Upper lobe of left lung (tissue), 6 donors: Measurements from ENCODE around the gene TRIL. TPM values are rescaled to one million over a fixed set of nuclear protein-coding genes. Genes with fewer than 3 reads are reported as not detected.

ENCODE experiments used
- ATAC-seq, 2 donors: fragments of 200-7000 bp; cut with Tn5 transposase; one replicate each; pipeline ENCODE4 v1.9.1; 2022; ENCODE audit warnings: mild to moderate bottlenecking in 2 of 2, moderate library complexity in 2 of 2; ENCODE audit not compliant: low FRiP score in 2 of 2
- DNase-seq, 2 donors: peaks; one replicate each; pipeline ENCODE4 v3.0.0-alpha.2; 2019 to 2020
- H3K27ac ChIP-seq, 4 donors: fragments of 200-600 bp; sonication (generic); one replicate each; pipeline ENCODE4 v1.5.1; 2016 to 2019
- H3K27me3 ChIP-seq, 4 donors: fragments of 200-600 bp; sonication (generic); one replicate each; pipeline ENCODE4 v1.5.1; 2017 to 2019
- H3K36me3 ChIP-seq, 4 donors: fragments of 200-600 bp; sonication (generic); one replicate each; pipeline ENCODE4 v1.5.1; 2016 to 2019
- H3K4me1 ChIP-seq, 4 donors: fragments of 200-600 bp; sonication (generic); one replicate each; pipeline ENCODE4 v1.5.1; 2018 to 2019
- H3K4me3 ChIP-seq, 4 donors: fragments of 200-600 bp; sonication (generic); one replicate each; pipeline ENCODE4 v1.5.1; 2017 to 2019; ENCODE audit warnings: mild to moderate bottlenecking in 2 of 4, moderate library complexity in 1 of 4
- H3K9me3 ChIP-seq, 4 donors: fragments of 200-600 bp; sonication (generic); one replicate each; pipeline ENCODE4 v1.5.1; 2018 to 2019
- CTCF ChIP-seq, 6 experiments: fragments of 450-650 bp in 4 of 6; fragments of 200-600 bp in 2 of 6; sonication (generic) in 2 of 6; IDR thresholded peaks; one replicate each; pipeline ENCODE4 v1.5.1; 2016 to 2019; ENCODE audit warnings: antibody characterized with exemption in 6 of 6
- EP300 ChIP-seq, 4 donors: sonication (generic); formaldehyde crosslinking; IDR thresholded peaks; one replicate each; pipeline ENCODE4 v1.5.1; 2017; ENCODE audit warnings: antibody characterized with exemption in 4 of 4, control low read depth in 2 of 4
- POLR2A ChIP-seq, 4 donors: fragments of 450-650 bp; IDR thresholded peaks; one replicate each; pipeline ENCODE4 v1.5.1; 2016 to 2017; ENCODE audit warnings: antibody characterized with exemption in 4 of 4, mild to moderate bottlenecking in 2 of 4
- POLR2AphosphoS5 ChIP-seq, 2 donors: sonication (generic); formaldehyde crosslinking; IDR thresholded peaks; one replicate each; pipeline ENCODE4 v1.5.1; 2017; ENCODE audit warnings: antibody characterized with exemption in 2 of 2
- WGBS, 2 donors: methylation state at CpG; one replicate each; pipeline ENCODE4 v1.1.5; 2017 to 2018; 5-methylcytosine and 5-hydroxymethylcytosine counted together
- total RNA-seq, 6 donors: library from RNA; depleted of rRNA in 4 of 6; stranded (reverse); fragments of >200 nt in 4 of 6; gene quantifications; one replicate each; pipeline versions ENCODE4 v1.1.0 to v1.2.1, GENCODE V29; 2016 to 2021
- donor health status: DM: no; HTN: no; CAD: no; lungs with moderate emphysema.
- donor health status: DM: no; HTN: yes; CAD: no; lungs with severe emphysema.

The TRIL gene
- total RNA-seq, 6 donors from 2014 or later, result 2.8 to 11.0 (median 5.6) TPM

- no peaks in the 10 kb centered on the region for H3K27me3 ChIP-seq
- WGBS, 2 donors, result 74 to 82% methylated on average over 6 of the region's 6 CpGs
- ATAC-seq (no peak), DNase-seq (no peak)
- H3K4me3 ChIP-seq, result no peak overlapping the region
- H3K9me3 ChIP-seq, result no peaks in the 10 kb centered on the region
- H3K4me1 ChIP-seq, result no peaks in the 10 kb centered on the region
- H3K36me3 ChIP-seq, result no peaks in the 10 kb centered on the region
- no peak overlapping the region for H3K27ac ChIP-seq
- TF ChIP-seq POLR2AphosphoS5 (IDR thresholded peaks at IDR 0.05), result no peak
- no peak for TF ChIP-seq POLR2A (IDR thresholded peaks at IDR 0.05)
- TF ChIP-seq EP300 (IDR thresholded peaks at IDR 0.05), result no peak
- TF ChIP-seq CTCF (IDR thresholded peaks at IDR 0.05), result no peak
These were observed 38.7 kb upstream of the TRIL start for GRCh38 chr7:28996836-28997235.

- Histone ChIP-seq H3K27me3 (no peaks in the 10 kb centered on the region), H3K27ac (no peak overlapping the region), H3K36me3 (no peaks in the 10 kb centered on the region), H3K4me1 (peaks cover 0 to 4% (median 0%) of the 10 kb centered on the region in 4 donors), H3K9me3 (no peaks in the 10 kb centered on the region), H3K4me3 (no peak overlapping the region)
- ATAC-seq, result no peak
- TF ChIP-seq CTCF (IDR thresholded peaks at IDR 0.05) (no peak), POLR2AphosphoS5 (IDR thresholded peaks at IDR 0.05) (no peak)
- WGBS, 2 donors, result 84 to 91% methylated on average over 4 of the region's 4 CpGs
- DNase-seq, result no peak
These were observed 35.2 kb upstream of the TRIL start for GRCh38 chr7:28993371-28993770.

- 84 to 93% methylated on average over 1 of the region's 1 CpG for WGBS, 2 donors
These were observed 34.7 kb upstream of the TRIL start for GRCh38 chr7:28992798-28993197.

GRCh38 chr7:28990200-28990960 lies 32.2 kb upstream of the TRIL start:
- TF ChIP-seq CTCF (IDR thresholded peaks at IDR 0.05) (no peak), POLR2A (IDR thresholded peaks at IDR 0.05) (no peak), EP300 (IDR thresholded peaks at IDR 0.05) (no peak), POLR2AphosphoS5 (IDR thresholded peaks at IDR 0.05) (no peak)
- ATAC-seq (peak in 1 of 2 donors; percentile 40), DNase-seq (no peak)
- 82 to 84% methylated on average over 11 of the region's 11 CpGs for WGBS, 2 donors
- no peak overlapping the region for H3K27ac ChIP-seq
- H3K4me1 ChIP-seq, result peaks cover 13 to 20% (median 18%) of the 10 kb centered on the region in 4 donors
- no peak overlapping the region for H3K4me3 ChIP-seq
- H3K9me3 ChIP-seq, result no peaks in the 10 kb centered on the region
- H3K27me3 ChIP-seq, result no peaks in the 10 kb centered on the region
- H3K36me3 ChIP-seq, result no peaks in the 10 kb centered on the region

More at GRCh38 chr7:28992798-28993197, 34.7 kb upstream of the TRIL start:
- Histone ChIP-seq H3K27me3 (no peaks in the 10 kb centered on the region), H3K4me3 (no peak overlapping the region), H3K27ac (no peak overlapping the region), H3K9me3 (no peaks in the 10 kb centered on the region), H3K36me3 (no peaks in the 10 kb centered on the region), H3K4me1 (peaks cover 0 to 4% (median 0%) of the 10 kb centered on the region in 4 donors)
- DNase-seq (no peak), ATAC-seq (no peak)
- TF ChIP-seq POLR2AphosphoS5 (IDR thresholded peaks at IDR 0.05) (no peak), EP300 (IDR thresholded peaks at IDR 0.05) (no peak), CTCF (IDR thresholded peaks at IDR 0.05) (no peak), POLR2A (IDR thresholded peaks at IDR 0.05) (no peak)
